Thymus (tissue), 11 donors: ENCODE measurements around the gene ADRM1. TPM values are rescaled to one million over a fixed set of nuclear protein-coding genes. Genes with fewer than 3 reads are reported as not detected.
A peak's percentile ranks its signal among the peaks of the same experiment; 100 is the strongest.

Experiments used
- DNase-seq, 9 donors: peaks; one replicate each; pipeline ENCODE4 v3.0.0-alpha.2; 2013; ENCODE audit warnings: low spot score in 9 of 9, low read depth in 6 of 9, missing footprints in 1 of 9
- H3K27ac ChIP-seq, 2 donors: one replicate each; pipeline ENCODE4 v1.5.1; 2013; ENCODE audit warnings: control low read depth in 1 of 2, low read depth in 1 of 2, low read length in 1 of 2, mild to moderate bottlenecking in 1 of 2, moderate library complexity in 1 of 2
- H3K27me3 ChIP-seq, 2 donors: one replicate each; pipeline ENCODE4 v1.5.1; 2013; ENCODE audit warnings: low read length in 1 of 2; ENCODE audit not compliant: control insufficient read depth in 2 of 2, insufficient read depth in 1 of 2
- H3K36me3 ChIP-seq, 2 donors: one replicate each; pipeline ENCODE4 v1.5.1; 2013; ENCODE audit warnings: low read length in 1 of 2, mild to moderate bottlenecking in 1 of 2, moderate library complexity in 1 of 2; ENCODE audit not compliant: control insufficient read depth in 2 of 2, insufficient read depth in 2 of 2
- H3K4me1 ChIP-seq, 2 donors: one replicate each; pipeline ENCODE4 v1.5.1; 2013; ENCODE audit warnings: low read length in 2 of 2; ENCODE audit not compliant: control insufficient read depth in 2 of 2, insufficient read depth in 2 of 2
- H3K4me3 ChIP-seq, 2 donors: one replicate each; pipeline ENCODE4 v1.5.1; 2013; ENCODE audit warnings: low read length in 2 of 2, control low read depth in 1 of 2, mild to moderate bottlenecking in 1 of 2
- H3K9me3 ChIP-seq, 2 donors: one replicate each; pipeline ENCODE4 v1.5.1; 2013; ENCODE audit warnings: low read length in 1 of 2, mild to moderate bottlenecking in 1 of 2; ENCODE audit not compliant: control insufficient read depth in 2 of 2, insufficient read depth in 1 of 2
- WGBS: extraction: QIAGEN DNeasy Blood & Tissue Kit; methylation state at CpG from one replicate; pipeline ENCODE4 v1.1.7; 2013; 5-methylcytosine and 5-hydroxymethylcytosine counted together
- polyA plus RNA-seq: library from polyadenylated mRNA; stranded (reverse); fragments of 200-250 nt; gene quantifications from one replicate; pipeline ENCODE4 v1.2.3, GENCODE V29; 2013
- total RNA-seq: library from RNA; stranded (reverse); fragments of 120-200 nt; gene quantifications from one replicate; pipeline ENCODE4 v1.2.4, GENCODE V29; 2013
- donor health status: healthy.

The ADRM1 gene
- total and polyA plus RNA-seq, 2 donors: 71.5 to 80.9 TPM

DNA sequence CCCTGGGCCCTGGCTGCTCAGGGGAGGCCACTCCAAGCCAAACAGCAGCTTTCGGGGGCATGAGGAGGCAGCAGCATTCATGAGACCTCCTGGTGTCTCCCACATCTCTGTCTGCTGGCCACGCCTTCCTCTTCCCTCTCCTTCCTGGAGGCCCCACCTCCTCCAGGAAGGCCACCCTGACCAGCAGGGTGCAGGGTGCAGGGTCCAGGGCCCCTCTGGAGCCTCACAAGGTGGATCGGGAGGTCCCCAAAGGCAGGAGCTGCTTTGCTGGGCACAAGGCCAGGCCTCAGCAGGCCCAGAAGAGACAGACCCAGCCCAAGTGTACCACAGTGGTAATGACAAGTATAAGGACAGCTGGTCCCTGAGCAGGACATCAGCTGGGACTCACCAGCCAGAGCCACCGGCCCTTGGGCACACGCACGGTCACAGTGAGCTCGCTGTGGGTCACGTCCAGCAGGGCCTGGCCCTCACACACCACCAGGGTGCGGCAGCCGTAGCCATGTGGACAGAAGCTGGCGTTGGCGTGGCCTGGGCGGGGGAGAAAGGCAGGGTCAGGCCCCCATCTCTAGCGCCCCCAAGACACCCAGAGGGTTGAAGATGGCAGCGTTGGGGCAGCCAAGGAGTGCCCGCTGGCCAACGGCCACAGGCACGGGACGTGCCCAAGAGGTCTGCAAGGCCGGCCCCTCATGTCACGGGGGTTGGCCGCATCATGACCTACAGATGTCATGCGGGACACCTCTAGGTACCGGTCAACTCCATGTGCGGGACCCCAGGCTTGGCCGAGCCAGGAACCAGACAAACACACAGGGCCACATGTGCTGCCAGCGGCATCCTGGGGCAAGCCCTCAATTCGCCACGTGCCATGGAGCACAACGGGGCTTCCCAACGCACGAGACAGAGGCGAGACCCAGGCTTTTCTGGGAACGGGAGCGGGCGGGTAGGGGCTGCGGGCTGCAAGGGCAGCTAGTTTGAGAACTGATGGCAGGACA lies 26.9 kb downstream of the ADRM1 start:
- Histone ChIP-seq H3K9me3 (no peaks in the 10 kb centered on the region), H3K4me3 (no peak overlapping the region), H3K4me1 (no peaks in the 10 kb centered on the region), H3K27me3 (no peaks in the 10 kb centered on the region), H3K36me3 (no peaks in the 10 kb centered on the region), H3K27ac (peak overlapping the region in 1 of 2 donors; percentile 11)
- 97% methylated on average over 37 of the region's 37 CpGs for WGBS
- DNase-seq: no peak

DNA sequence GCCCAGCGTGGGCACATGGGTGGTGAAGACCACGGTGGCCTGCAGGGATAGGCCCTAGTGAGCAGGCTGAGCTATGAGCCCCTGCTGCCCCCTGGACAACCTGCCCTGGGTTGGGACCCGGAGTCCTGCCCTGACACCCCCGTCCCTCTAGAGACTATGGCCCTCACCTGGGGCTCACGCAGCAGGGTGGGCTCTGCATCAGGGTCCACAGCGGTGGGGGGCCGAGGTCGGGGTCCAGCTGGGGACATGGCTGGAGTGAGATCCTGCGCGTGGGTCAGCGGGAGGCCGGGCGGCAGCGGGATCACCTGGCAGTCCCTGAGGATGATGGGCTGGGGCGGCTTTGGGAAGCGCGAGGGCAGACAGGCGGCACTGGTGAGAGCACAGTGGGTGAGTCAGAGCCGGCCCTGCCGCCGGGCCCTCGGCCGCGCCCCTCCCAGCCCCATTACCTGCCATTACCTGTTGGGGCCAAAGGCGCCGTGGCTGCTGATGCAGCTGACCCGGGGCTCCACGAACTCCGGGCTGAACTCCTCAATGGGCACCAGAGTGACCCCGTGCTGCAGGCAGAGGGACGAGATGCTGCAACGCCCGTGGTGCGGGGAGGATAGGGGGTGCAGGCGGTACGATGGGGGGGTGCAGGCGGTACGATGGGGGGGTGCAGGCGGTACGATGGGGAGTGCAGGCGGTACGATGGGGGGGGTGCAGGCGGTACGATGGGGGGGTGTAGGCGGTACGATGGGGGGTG lies 27.9 kb downstream of the ADRM1 start:
- 93% methylated on average over 46 of the region's 46 CpGs for WGBS
- H3K27ac ChIP-seq: no peak overlapping the region
- no peaks in the 10 kb centered on the region for H3K4me1 ChIP-seq
- no peaks in the 10 kb centered on the region for H3K9me3 ChIP-seq
- DNase-seq: no peak
- H3K4me3 ChIP-seq: no peak overlapping the region
- no peaks in the 10 kb centered on the region for H3K36me3 ChIP-seq
- no peaks in the 10 kb centered on the region for H3K27me3 ChIP-seq

DNA sequence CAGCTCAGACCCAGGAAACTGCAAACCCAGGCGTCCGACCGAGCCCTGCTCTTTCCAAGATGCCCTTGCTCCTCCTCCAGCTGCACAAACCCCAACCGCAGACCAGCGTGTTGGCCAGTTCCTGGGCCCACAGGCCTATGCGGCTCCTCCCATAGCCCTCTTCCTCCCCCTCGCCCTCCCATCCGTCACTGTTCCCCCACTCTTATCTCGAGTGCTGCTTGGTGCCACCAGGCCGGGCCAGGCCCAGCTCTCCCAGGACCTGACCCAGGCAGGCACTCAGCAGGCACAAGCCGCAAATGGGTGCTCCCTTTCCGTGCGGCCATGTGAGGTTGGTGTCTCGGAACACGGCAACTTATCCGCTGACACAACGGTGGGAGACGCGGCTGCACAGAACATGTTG lies 28.6 kb downstream of the ADRM1 start:
- no peaks in the 10 kb centered on the region for H3K4me1 ChIP-seq
- H3K27ac ChIP-seq: no peak overlapping the region
- 95% methylated on average over 19 of the region's 19 CpGs for WGBS
- DNase-seq: no peak
- H3K27me3 ChIP-seq: no peaks in the 10 kb centered on the region
- H3K4me3 ChIP-seq: no peak overlapping the region
- no peaks in the 10 kb centered on the region for H3K9me3 ChIP-seq
- no peaks in the 10 kb centered on the region for H3K36me3 ChIP-seq

DNA sequence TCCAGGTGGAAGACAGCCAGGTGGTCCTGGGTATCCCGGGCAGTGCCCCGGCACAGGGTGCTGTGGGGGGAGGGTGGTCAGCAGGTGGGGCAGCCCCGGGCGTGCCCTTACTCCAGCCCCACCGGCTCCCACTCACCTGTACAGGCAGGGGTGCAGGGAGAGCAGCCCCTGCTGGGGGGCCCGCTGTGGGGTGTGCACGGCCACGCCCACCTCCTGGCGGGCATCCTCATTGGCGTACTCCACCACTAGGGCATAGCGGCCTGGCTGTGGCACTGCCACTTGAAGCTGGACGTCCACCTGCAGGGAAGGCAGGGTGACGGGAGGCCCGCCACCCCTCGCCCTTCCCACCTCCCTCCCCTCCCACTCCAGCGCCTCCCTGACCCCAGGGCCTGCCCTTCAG lies 29.6 kb downstream of the ADRM1 start:
- Histone ChIP-seq H3K9me3 (no peaks in the 10 kb centered on the region), H3K36me3 (no peaks in the 10 kb centered on the region), H3K4me3 (no peak overlapping the region), H3K27me3 (no peaks in the 10 kb centered on the region), H3K4me1 (no peaks in the 10 kb centered on the region), H3K27ac (no peak overlapping the region)
- WGBS: 91% methylated on average over 16 of the region's 16 CpGs
- DNase-seq: no peak

DNA sequence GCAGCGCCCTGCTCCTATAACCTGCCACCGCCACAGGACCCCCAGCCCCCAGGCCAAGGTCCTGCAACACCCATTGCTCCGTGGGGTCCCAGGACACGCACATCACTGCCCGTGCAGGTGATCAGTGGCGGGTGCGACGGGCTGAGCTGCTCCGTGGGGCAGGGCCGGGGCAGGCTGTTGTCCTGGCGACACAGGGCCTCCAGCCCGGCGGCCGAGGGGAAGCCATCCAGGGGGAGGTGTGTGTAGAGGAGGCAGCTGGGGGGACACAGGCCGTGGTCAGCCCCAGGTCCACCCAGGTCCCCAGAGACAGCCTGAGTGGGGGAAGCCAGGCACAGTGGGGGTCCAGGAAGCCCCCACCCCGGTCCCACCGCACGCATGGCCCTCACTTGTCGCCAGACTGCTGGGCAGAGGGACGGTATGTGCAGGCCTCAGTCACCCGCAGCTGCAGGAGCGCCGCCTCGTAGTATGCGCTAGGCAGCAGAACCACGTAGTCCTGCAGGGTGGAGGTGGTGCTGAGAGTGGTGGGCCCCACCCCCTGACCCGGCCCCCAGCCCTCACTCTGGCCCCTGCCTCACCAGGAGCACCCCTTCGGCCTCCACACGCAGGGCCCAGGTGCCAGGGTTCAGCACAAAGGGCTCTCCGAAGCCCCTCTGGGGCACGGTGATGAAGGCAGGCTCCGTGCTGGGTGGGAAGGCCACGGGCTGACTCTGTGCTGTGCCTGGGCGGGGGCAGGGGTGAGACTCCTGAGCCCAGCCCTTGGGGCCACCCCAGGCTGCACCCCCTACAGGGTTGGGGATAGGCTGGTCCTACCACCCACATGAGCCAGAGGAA lies 30.4 kb downstream of the ADRM1 start:
- H3K27me3 ChIP-seq: no peaks in the 10 kb centered on the region
- no peak overlapping the region for H3K4me3 ChIP-seq
- H3K27ac ChIP-seq: no peak overlapping the region
- no peak for DNase-seq
- no peaks in the 10 kb centered on the region for H3K36me3 ChIP-seq
- H3K4me1 ChIP-seq: no peaks in the 10 kb centered on the region
- H3K9me3 ChIP-seq: no peaks in the 10 kb centered on the region
- 95% methylated on average over 34 of the region's 34 CpGs for WGBS

DNA sequence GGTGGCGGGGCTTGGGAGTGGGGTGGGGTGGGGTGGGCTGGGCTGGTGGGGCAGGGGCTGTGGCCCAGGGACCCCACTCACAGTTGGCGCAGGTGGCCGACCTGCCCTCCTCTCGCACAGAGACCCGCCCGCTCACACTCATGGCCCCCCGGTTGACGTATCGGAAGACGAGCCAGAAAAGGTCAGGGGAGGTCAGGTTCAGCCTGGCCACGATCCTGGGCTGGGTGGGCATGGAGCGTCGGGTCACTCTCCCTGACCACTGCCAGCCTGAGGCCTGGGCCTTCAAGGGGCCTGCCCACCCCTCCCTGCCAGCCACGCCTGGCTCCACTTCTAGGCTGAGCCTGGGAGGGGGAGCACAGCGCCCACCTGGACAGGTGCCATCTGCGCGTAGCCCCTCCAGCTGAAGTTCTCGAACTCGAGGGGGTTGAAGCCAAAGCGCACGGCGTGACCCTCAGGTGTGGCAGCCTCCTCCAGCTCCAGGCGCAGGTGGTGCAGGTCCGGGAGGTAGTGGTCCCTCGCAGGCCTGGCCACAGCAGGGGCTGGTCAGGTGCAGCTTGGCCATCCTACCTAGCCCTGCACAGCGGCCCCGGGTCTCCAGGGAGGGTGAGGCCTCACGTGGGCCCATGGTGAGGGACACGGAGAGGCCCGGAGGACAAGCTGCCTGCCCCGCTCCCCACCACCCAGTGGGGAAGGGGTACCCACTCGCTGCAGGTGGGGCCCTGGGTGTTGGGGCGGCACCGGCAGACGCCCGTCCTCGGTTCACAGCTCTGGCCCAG lies 31.2 kb downstream of the ADRM1 start:
- no peaks in the 10 kb centered on the region for H3K9me3 ChIP-seq
- H3K36me3 ChIP-seq: no peaks in the 10 kb centered on the region
- no peak overlapping the region for H3K4me3 ChIP-seq
- H3K4me1 ChIP-seq: no peaks in the 10 kb centered on the region
- H3K27me3 ChIP-seq: no peaks in the 10 kb centered on the region
- no peak overlapping the region for H3K27ac ChIP-seq
- no peak for DNase-seq
- 93% methylated on average over 37 of the region's 37 CpGs for WGBS

DNA sequence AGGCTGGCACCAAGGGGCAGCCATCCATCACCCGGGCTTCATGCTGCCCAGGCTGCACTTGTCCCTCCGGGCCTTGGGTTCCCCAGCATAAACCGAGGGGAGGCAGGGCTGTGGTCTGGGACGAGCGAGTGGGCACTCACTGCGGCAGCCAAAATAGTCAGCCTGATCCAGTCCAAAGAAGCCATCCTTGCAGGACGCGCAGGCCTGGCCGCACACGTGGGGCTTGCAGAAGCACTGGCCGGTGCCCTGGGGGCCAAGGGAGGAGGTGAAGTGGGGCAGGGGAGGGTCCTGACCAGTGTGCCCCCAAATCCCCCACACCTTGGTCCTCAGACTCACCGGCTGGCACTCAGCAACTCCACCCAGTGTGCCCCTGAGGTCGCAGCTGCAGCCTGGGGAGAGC lies 32.1 kb downstream of the ADRM1 start:
- H3K27me3 ChIP-seq: no peaks in the 10 kb centered on the region
- no peaks in the 10 kb centered on the region for H3K4me1 ChIP-seq
- H3K27ac ChIP-seq: no peak overlapping the region
- H3K36me3 ChIP-seq: no peaks in the 10 kb centered on the region
- DNase-seq: no peak
- H3K9me3 ChIP-seq: no peaks in the 10 kb centered on the region
- no peak overlapping the region for H3K4me3 ChIP-seq
- WGBS: 95% methylated on average over 13 of the region's 13 CpGs

DNA sequence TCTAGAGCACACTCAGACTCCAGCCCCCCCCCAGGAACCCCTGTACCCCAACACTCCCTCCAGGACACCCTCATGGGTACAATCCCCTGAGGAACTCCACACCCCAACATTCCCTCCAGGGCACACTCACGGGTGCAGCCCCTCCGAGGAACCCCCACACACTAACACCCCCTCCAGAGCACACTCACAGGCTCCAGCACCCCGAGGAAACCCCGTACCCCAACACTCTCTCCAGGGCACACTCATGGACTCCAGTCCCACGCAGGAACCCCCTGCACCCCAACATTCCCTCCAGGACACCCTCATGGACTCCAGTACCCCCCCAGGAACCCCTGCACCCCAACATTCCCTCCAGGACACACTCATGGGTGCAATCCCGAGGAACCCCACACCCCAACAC lies 32.7 kb downstream of the ADRM1 start:
- H3K4me3 ChIP-seq: no peak overlapping the region
- H3K9me3 ChIP-seq: no peaks in the 10 kb centered on the region
- no peaks in the 10 kb centered on the region for H3K4me1 ChIP-seq
- no peaks in the 10 kb centered on the region for H3K36me3 ChIP-seq
- H3K27me3 ChIP-seq: no peaks in the 10 kb centered on the region
- no peak for DNase-seq
- H3K27ac ChIP-seq: no peak overlapping the region
- whole genome bisulfite sequencing: 94% methylated on average over 6 of the region's 6 CpGs
